Tibial nerve (tissue), 4 donors: ENCODE data around the gene NDUFAF8. TPM values are rescaled to one million over a fixed set of nuclear protein-coding genes. Genes with fewer than 3 reads are reported as not detected.

Experiments used
- DNase-seq, 2 donors: peaks; one replicate each; pipeline ENCODE4 v3.0.0-alpha.2; 2019; ENCODE audit warnings: low spot score in 2 of 2
- H3K27ac ChIP-seq, 4 donors: fragments of 200-600 bp; sonication (generic) in 3 of 4; one replicate each; pipeline ENCODE4 v1.5.1; 2017 to 2019; ENCODE audit warnings: mild to moderate bottlenecking in 1 of 4
- H3K27me3 ChIP-seq, 2 donors: fragments of 200-600 bp; sonication (generic) in 1 of 2; one replicate each; pipeline versions ENCODE4 v1.5.1 to v1.6.0; 2017 to 2019
- H3K36me3 ChIP-seq, 3 donors: fragments of 200-600 bp; sonication (generic); one replicate each; pipeline ENCODE4 v1.5.1; 2018 to 2019
- H3K4me1 ChIP-seq, 4 donors: fragments of 200-600 bp; sonication (generic) in 3 of 4; one replicate each; pipeline ENCODE4 v1.5.1; 2017 to 2019
- H3K4me3 ChIP-seq, 4 donors: fragments of 200-600 bp; sonication (generic) in 3 of 4; one replicate each; pipeline ENCODE4 v1.5.1; 2017 to 2019; ENCODE audit warnings: mild to moderate bottlenecking in 1 of 4, moderate library complexity in 1 of 4
- H3K9me3 ChIP-seq, 4 donors: fragments of 200-600 bp; sonication (generic) in 3 of 4; one replicate each; pipeline ENCODE4 v1.5.1; 2017 to 2019
- EP300 ChIP-seq, 2 donors: sonication (generic); formaldehyde crosslinking; IDR thresholded peaks; one replicate each; pipeline ENCODE4 v1.6.1; 2017; ENCODE audit warnings: antibody characterized with exemption in 2 of 2, mild to moderate bottlenecking in 1 of 2
- POLR2A ChIP-seq, 2 donors: fragments of 450-650 bp; IDR thresholded peaks; one replicate each; pipeline ENCODE4 v1.6.1; 2017; ENCODE audit warnings: antibody characterized with exemption in 2 of 2, mild to moderate bottlenecking in 2 of 2, moderate library complexity in 2 of 2
- WGBS, 2 donors: methylation state at CpG; one replicate each; pipeline ENCODE4 v1.1.5; 2018; 5-methylcytosine and 5-hydroxymethylcytosine counted together
- total RNA-seq, 4 donors: library from RNA; depleted of rRNA; stranded (reverse); fragments of >200 nt; gene quantifications; one replicate each; pipeline ENCODE4 v1.1.0, GENCODE V29; 2016
- TF ChIP-seq, protein P1 (sequence below), 5 experiments: fragments of 200-600 bp in 3 of 5; fragments of 450-650 bp in 2 of 5; sonication (generic) in 3 of 5; IDR thresholded peaks; one replicate each; pipeline ENCODE4 v1.5.1; 2016 to 2019; ENCODE audit warnings: antibody characterized with exemption in 5 of 5, mild to moderate bottlenecking in 3 of 5, moderate library complexity in 2 of 5

Gene NDUFAF8
- total RNA-seq, 4 donors from 2014 or later = 27.8 to 73.0 (median 61.1) TPM

DNA sequence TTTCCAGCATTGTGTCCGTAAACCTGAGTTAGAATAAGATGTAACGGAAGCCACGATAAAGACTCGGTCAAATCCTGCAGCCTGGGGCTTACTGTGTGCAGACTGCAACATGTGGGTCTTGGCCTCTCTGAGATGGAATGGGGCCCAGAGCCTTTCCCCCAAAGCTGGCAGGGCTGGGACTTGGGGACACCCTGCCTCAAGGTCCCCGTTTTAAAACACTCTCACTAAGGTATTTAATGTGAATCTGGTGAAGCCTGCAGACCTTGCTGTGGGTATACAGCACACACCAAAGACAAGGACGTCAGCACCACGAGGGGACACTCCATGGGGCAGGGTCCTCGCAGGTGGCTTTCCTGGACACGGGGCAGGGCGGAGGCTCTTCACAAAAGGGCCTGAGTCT, 2.1 kb downstream of the NDUFAF8 start:
- no peak overlapping the region for H3K27ac ChIP-seq
- no peak for TF ChIP-seq POLR2A (IDR thresholded peaks at IDR 0.05)
- TF ChIP-seq, protein P1, sequence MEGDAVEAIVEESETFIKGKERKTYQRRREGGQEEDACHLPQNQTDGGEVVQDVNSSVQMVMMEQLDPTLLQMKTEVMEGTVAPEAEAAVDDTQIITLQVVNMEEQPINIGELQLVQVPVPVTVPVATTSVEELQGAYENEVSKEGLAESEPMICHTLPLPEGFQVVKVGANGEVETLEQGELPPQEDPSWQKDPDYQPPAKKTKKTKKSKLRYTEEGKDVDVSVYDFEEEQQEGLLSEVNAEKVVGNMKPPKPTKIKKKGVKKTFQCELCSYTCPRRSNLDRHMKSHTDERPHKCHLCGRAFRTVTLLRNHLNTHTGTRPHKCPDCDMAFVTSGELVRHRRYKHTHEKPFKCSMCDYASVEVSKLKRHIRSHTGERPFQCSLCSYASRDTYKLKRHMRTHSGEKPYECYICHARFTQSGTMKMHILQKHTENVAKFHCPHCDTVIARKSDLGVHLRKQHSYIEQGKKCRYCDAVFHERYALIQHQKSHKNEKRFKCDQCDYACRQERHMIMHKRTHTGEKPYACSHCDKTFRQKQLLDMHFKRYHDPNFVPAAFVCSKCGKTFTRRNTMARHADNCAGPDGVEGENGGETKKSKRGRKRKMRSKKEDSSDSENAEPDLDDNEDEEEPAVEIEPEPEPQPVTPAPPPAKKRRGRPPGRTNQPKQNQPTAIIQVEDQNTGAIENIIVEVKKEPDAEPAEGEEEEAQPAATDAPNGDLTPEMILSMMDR (IDR thresholded peaks at IDR 0.05) = no peak
- TF ChIP-seq EP300 (IDR thresholded peaks at IDR 0.05) = no peak
- no peak overlapping the region for H3K4me3 ChIP-seq
- H3K27me3 ChIP-seq = no peaks in the 10 kb centered on the region
- H3K4me1 ChIP-seq = peaks cover 4 to 51% (median 25%) of the 10 kb centered on the region in 4 donors
- WGBS, 2 donors = 86 to 88% methylated on average over 7 to 8 of the region's 10 CpGs
- no peak for DNase-seq
- no peaks in the 10 kb centered on the region for H3K9me3 ChIP-seq
- peaks cover 0 to 45% (median 0%) of the 10 kb centered on the region in 3 donors for H3K36me3 ChIP-seq

DNA sequence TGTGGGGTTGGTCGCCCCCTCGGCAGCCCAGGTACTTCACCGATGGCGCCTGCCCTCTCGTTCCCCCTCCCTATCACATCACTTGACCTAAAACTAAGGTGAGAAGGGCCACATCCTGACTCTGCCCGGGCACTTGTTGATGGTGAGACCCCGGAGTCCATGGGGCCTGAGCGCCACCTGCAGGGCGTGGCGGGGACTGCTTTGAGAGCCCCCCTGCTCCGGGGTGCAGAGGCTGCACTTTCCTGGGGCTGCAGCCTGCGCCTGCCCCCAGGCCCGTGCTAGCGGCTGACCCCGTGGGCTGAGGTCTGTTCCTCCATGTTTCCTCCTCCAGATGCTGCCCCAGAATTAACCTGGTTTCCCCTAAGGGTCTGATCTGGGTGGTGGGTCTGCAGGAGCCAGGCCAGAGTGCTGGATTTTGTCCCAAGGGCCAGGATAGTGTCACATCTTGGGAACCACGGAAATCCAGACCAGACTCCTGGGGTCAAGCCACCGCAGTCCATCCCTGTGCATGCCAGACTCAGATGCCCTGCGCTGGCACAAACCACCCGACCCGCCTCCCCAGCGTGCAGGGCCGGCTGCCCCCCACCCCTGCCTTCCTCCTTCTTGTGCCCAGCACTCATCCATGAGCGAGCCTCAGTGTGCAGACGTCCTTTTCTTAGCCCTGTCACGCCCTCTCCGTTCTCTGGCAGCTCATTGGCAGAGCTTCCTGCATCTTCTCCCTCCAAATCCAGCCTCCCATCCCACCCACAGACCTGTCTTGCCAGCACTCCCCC, 2.7 kb downstream of the NDUFAF8 start:
- Histone ChIP-seq H3K4me3 (no peak overlapping the region), H3K9me3 (no peaks in the 10 kb centered on the region), H3K27ac (no peak overlapping the region), H3K4me1 (peaks cover 4 to 45% (median 23%) of the 10 kb centered on the region in 4 donors), H3K36me3 (peaks cover 0 to 45% (median 0%) of the 10 kb centered on the region in 3 donors), H3K27me3 (no peaks in the 10 kb centered on the region)
- DNase-seq = peak in 1 of 2 donors; percentile 49
- WGBS, 2 donors = 32 to 39% methylated on average over 21 to 22 of the region's 26 CpGs
- TF ChIP-seq EP300 (IDR thresholded peaks at IDR 0.05) (no peak), POLR2A (IDR thresholded peaks at IDR 0.05) (no peak)
- TF ChIP-seq, protein P1 (IDR thresholded peaks at IDR 0.05) = peak; percentile 73 to 86 (median 82)

DNA sequence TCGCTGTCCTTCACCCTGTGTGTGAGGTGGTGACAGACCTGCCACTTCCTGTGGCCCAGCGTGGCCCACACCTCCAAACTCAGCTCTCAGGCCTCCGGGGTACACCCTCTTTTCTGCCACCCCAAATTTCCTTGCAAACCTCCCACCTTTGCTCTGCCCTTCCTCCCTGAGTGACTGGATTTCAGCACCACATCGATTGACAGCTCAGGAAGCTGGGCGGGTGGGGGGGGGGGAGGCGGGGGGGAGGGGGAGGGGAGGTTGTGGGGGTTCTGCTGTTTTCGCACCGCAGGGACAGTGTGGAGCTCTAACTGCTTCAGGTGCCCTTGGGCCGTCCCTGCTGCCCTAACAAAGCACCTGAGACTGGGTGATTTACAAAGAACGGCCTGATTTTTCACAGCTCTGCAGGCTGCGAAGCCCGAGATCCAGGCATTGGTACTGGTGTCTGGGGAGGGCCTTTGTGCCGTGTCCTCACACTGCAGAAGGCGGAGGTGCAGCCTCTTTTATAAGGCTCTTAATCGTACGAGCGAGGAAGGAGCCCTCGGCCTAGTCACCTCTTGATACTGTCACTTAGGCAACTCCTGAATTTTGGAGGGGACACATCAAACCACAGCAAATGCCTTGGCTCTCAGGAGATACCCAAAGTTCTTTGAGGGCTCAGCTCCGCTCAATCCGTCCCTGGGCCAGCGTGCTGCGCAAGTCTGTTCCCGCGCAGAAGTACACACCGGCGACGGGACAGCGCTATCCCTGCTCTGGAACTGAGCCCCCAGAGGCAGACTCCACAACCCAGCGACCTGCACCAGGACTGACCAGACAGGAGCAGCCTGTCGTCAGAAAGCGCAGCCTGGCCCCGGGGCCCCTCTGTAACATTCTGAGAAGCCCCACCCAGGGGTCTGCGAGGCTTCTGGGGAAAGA, 3.6 kb downstream of the NDUFAF8 start:
- H3K27ac ChIP-seq = no peak overlapping the region
- H3K9me3 ChIP-seq = no peaks in the 10 kb centered on the region
- H3K27me3 ChIP-seq = no peaks in the 10 kb centered on the region
- H3K4me3 ChIP-seq = no peak overlapping the region
- H3K4me1 ChIP-seq = peaks cover under 1 to 36% (median 18%) of the 10 kb centered on the region in 4 donors
- H3K36me3 ChIP-seq = peaks cover 0 to 47% (median 0%) of the 10 kb centered on the region in 3 donors
- DNase-seq = no peak
- 82% methylated on average over 25 to 27 of the region's 33 CpGs for WGBS, 2 donors
- TF ChIP-seq POLR2A (IDR thresholded peaks at IDR 0.05) (no peak), EP300 (IDR thresholded peaks at IDR 0.05) (no peak)
- TF ChIP-seq, protein P1 (IDR thresholded peaks at IDR 0.05) = no peak

DNA sequence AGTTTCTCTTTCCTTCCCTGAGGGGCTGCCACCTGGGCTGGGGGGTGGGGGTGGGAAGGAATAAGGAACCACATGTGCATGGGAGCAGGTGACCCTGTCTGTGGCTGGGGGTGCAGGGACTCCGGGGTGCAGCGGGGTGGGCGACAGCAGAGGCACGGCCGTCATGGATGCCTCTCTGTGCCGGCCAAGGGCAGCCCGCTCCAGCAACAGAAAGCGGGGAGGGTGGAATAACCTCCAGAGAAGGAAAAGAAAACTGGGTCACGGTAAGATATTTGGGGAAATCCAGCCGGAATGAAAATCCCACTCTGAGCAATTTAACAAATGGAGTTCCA, 4.2 kb downstream of the NDUFAF8 start:
- H3K4me1 ChIP-seq = peaks cover 0 to 30% (median 12%) of the 10 kb centered on the region in 4 donors
- DNase-seq = no peak
- no peak overlapping the region for H3K27ac ChIP-seq
- TF ChIP-seq POLR2A (IDR thresholded peaks at IDR 0.05) (no peak), EP300 (IDR thresholded peaks at IDR 0.05) (no peak)
- TF ChIP-seq, protein P1 (IDR thresholded peaks at IDR 0.05) = no peak
- no peaks in the 10 kb centered on the region for H3K9me3 ChIP-seq
- 61 to 65% methylated on average over 10 of the region's 10 CpGs for WGBS, 2 donors
- no peak overlapping the region for H3K4me3 ChIP-seq
- H3K36me3 ChIP-seq = peaks cover 0 to 47% (median 0%) of the 10 kb centered on the region in 3 donors
- no peaks in the 10 kb centered on the region for H3K27me3 ChIP-seq
